Lower leg skin (tissue), 4 donors: ENCODE data around the gene TM2D3. TPM values are rescaled to one million over a fixed set of nuclear protein-coding genes. Genes with fewer than 3 reads are reported as not detected.

Experiments used
- DNase-seq, 2 donors: peaks; one replicate each; pipeline ENCODE4 v3.0.0-alpha.2; 2019; ENCODE audit warnings: low spot score in 2 of 2
- H3K4me3 ChIP-seq: fragments of 200-600 bp; sonication (generic); 2 replicates; pipeline ENCODE4 v1.5.1; 2017; ENCODE audit warnings: mild to moderate bottlenecking, low read depth; ENCODE audit not compliant: poor library complexity, severe bottlenecking
- CTCF ChIP-seq, 3 donors: fragments of 450-650 bp; IDR thresholded peaks; one replicate each; pipeline ENCODE4 v1.5.1; 2016; ENCODE audit warnings: antibody characterized with exemption in 3 of 3, mild to moderate bottlenecking in 3 of 3, moderate library complexity in 2 of 3
- POLR2A ChIP-seq, 2 donors: fragments of 450-650 bp; IDR thresholded peaks; one replicate each; pipeline ENCODE4 v1.6.1; 2016 to 2017; ENCODE audit warnings: antibody characterized with exemption in 2 of 2, mild to moderate bottlenecking in 1 of 2, moderate library complexity in 1 of 2
- WGBS, 2 donors: methylation state at CpG; one replicate each; pipeline ENCODE4 v1.1.5; 2018; 5-methylcytosine and 5-hydroxymethylcytosine counted together
- intact Hi-C: fragments of 100-400 bp; cut with DNase I; formaldehyde crosslinking; loops from one replicate; pipeline ENCODE4 v1.15.0; 2023; ENCODE audit warnings: low total_unique reads
- total RNA-seq, 4 donors: library from RNA; depleted of rRNA; stranded (reverse); fragments of >200 nt; gene quantifications; one replicate each; pipeline ENCODE4 v1.1.0, GENCODE V29; 2016

Gene TM2D3
- total RNA-seq, 4 donors from 2014 or later: 33.8 to 59.4 (median 39.7) TPM

- TF ChIP-seq POLR2A (IDR thresholded peaks at IDR 0.05): no peak
- TF ChIP-seq CTCF (IDR thresholded peaks at IDR 0.05): no peak
- intact Hi-C loops: no loop called here
- no peak overlapping the region for H3K4me3 ChIP-seq
- WGBS, 2 donors: 43 to 50% methylated on average over 14 to 15 of the region's 15 CpGs
- no peak for DNase-seq
These were observed 36.7 kb downstream of the TM2D3 start for GRCh38 chr15:101615414-101615985.

- no peak for TF ChIP-seq CTCF (IDR thresholded peaks at IDR 0.05)
- no peak overlapping the region for H3K4me3 ChIP-seq
- DNase-seq: no peak
- WGBS, 2 donors: 87 to 89% methylated on average over 11 of the region's 11 CpGs
- intact Hi-C loops: no loop called here
These were observed 37.4 kb downstream of the TM2D3 start for GRCh38 chr15:101614761-101615160.

GRCh38 chr15:101614001-101614585 is 38.1 kb downstream of the TM2D3 start:
- no peak for DNase-seq
- intact Hi-C loops: no loop called here
- WGBS, 2 donors: 63 to 71% methylated on average over 14 of the region's 14 CpGs
- H3K4me3 ChIP-seq: no peak overlapping the region
- TF ChIP-seq CTCF (IDR thresholded peaks at IDR 0.05): no peak
- no peak for TF ChIP-seq POLR2A (IDR thresholded peaks at IDR 0.05)

GRCh38 chr15:101613130-101614000 is 38.8 kb downstream of the TM2D3 start:
- TF ChIP-seq CTCF (IDR thresholded peaks at IDR 0.05) (no peak), POLR2A (IDR thresholded peaks at IDR 0.05) (no peak)
- peak in 1 of 2 donors; percentile 47 for DNase-seq
- no peak overlapping the region for H3K4me3 ChIP-seq
- intact Hi-C loops: no loop called here
- 35 to 42% methylated on average over 16 to 20 of the region's 20 CpGs for WGBS, 2 donors

- WGBS, 2 donors: 88 to 90% methylated on average over 2 to 11 of the region's 11 CpGs
- intact Hi-C loops: no loop called here
- no peak overlapping the region for H3K4me3 ChIP-seq
- DNase-seq: no peak
- TF ChIP-seq POLR2A (IDR thresholded peaks at IDR 0.05) (no peak), CTCF (IDR thresholded peaks at IDR 0.05) (no peak)
These were observed 39.5 kb downstream of the TM2D3 start for GRCh38 chr15:101612676-101613075.
